Stimulated activated CD8-positive, alpha-beta memory T cell treated with anti-CD3 and anti-CD28 coated beads, Interleukin-7, amount 100 ng/mL, for 1 hour (primary cell): ENCODE data around the gene UST.

Experiments
- DNase-seq, 2 donors: peaks; one replicate each; pipeline ENCODE4 v3.0.0-alpha.2; 2020; ENCODE audit warnings: low read depth in 2 of 2

UST gene

GRCh38 chr6:149060985-149061760, 314.3 kb downstream of the UST start:
- no peak for DNase-seq

- no peak for DNase-seq
Measured at GRCh38 chr6:149061930-149062329, 315.1 kb downstream of the UST start.

GRCh38 chr6:149062653-149063348, 316.0 kb downstream of the UST start:
- DNase-seq: no peak

- DNase-seq: no peak
Measured at GRCh38 chr6:149063468-149063867, 316.6 kb downstream of the UST start.

GRCh38 chr6:149064001-149064659, 317.3 kb downstream of the UST start:
- no peak for DNase-seq

GRCh38 chr6:149064660-149065015, 317.8 kb downstream of the UST start:
- DNase-seq: no peak

- DNase-seq: no peak
Measured at GRCh38 chr6:149065121-149065520, 318.3 kb downstream of the UST start.

- DNase-seq: no peak
Measured at GRCh38 chr6:149065658-149066556, 319.1 kb downstream of the UST start.

- DNase-seq: no peak
Measured at GRCh38 chr6:149071997-149072396, 325.2 kb downstream of the UST start.

- no peak for DNase-seq
Measured at GRCh38 chr6:149074832-149075258, 328.0 kb downstream of the UST start.

- DNase-seq: no peak
Measured at GRCh38 chr6:149075616-149076354, 329.0 kb downstream of the UST start.

GRCh38 chr6:149076355-149076734, 329.5 kb downstream of the UST start:
- DNase-seq: no peak

GRCh38 chr6:149077208-149077607, 330.4 kb downstream of the UST start:
- no peak for DNase-seq

GRCh38 chr6:149078211-149078782, 331.5 kb downstream of the UST start:
- no peak for DNase-seq

- DNase-seq: no peak
Measured at GRCh38 chr6:149079456-149079855, 332.6 kb downstream of the UST start.

- no peak for DNase-seq
Measured at GRCh38 chr6:149079911-149080491, 333.2 kb downstream of the UST start.

GRCh38 chr6:149080511-149080910, 333.7 kb downstream of the UST start:
- DNase-seq: no peak

GRCh38 chr6:149081281-149081680, 334.5 kb downstream of the UST start:
- no peak for DNase-seq

- DNase-seq: peak; percentile 65 to 81
Measured at GRCh38 chr6:149082320-149082719, 335.5 kb downstream of the UST start.

- DNase-seq: no peak
Measured at GRCh38 chr6:149084026-149084425, 337.2 kb downstream of the UST start.
